Activated CD8-positive, alpha-beta memory T cell treated with anti-CD3 and anti-CD28 coated beads, Interleukin-2, amount 50 U/mL, for 1 hour (primary cell): Measurements from ENCODE around the gene CCNF.
A peak's percentile ranks its signal among the peaks of the same experiment; 100 is the strongest.
"Not testable (repeated sequence)": the region's sequence is repeated elsewhere in the genome, so short reads cannot be mapped to it uniquely, and the experiment has no call there.

Source experiments
- DNase-seq: peaks from one replicate; pipeline ENCODE4 v3.0.0-alpha.2; 2020; ENCODE audit errors: extremely low read depth

Gene CCNF

GRCh38 chr16:2429034-2429770, at the start of gene CCNF:
Gene CCNF (plus strand): TSS chr16:2429447. CDS start chr16:2429482, 35 bp downstream.
- peak; percentile 87 for DNase-seq

- DNase-seq: no peak
These were observed 45.7 kb upstream of the CCNF start for GRCh38 chr16:2383501-2383900.

- no peak for DNase-seq
These were observed 44.8 kb upstream of the CCNF start for GRCh38 chr16:2384426-2384825.

GRCh38 chr16:2385190-2385836, 43.9 kb upstream of the CCNF start:
- DNase-seq: no peak

GRCh38 chr16:2385982-2386381, 43.3 kb upstream of the CCNF start:
- DNase-seq: not testable (repeated sequence)

- no peak for DNase-seq
These were observed 42.3 kb upstream of the CCNF start for GRCh38 chr16:2386990-2387389.

- no peak for DNase-seq
These were observed 40.9 kb upstream of the CCNF start for GRCh38 chr16:2388139-2388874.

- no peak for DNase-seq
These were observed 40.3 kb upstream of the CCNF start for GRCh38 chr16:2388875-2389433.

- no peak for DNase-seq
These were observed 37.2 kb upstream of the CCNF start for GRCh38 chr16:2392025-2392424.

- DNase-seq: no peak
These were observed 30.7 kb upstream of the CCNF start for GRCh38 chr16:2398520-2398919.

- DNase-seq: no peak
These were observed 25.1 kb upstream of the CCNF start for GRCh38 chr16:2404099-2404498.

GRCh38 chr16:2415085-2415484, 14.2 kb upstream of the CCNF start:
- DNase-seq: no peak

GRCh38 chr16:2420035-2420434, 9.2 kb upstream of the CCNF start:
- no peak for DNase-seq

- DNase-seq: no peak
These were observed 7.0 kb upstream of the CCNF start for GRCh38 chr16:2422123-2422867.

GRCh38 chr16:2424061-2425007, 4.9 kb upstream of the CCNF start:
- no peak for DNase-seq

GRCh38 chr16:2425008-2425518, 4.2 kb upstream of the CCNF start:
- DNase-seq: no peak

- DNase-seq: no peak
These were observed 3.3 kb upstream of the CCNF start for GRCh38 chr16:2425825-2426430.

- DNase-seq: no peak
These were observed 2.3 kb upstream of the CCNF start for GRCh38 chr16:2426941-2427361.

- no peak for DNase-seq
These were observed 1.7 kb upstream of the CCNF start for GRCh38 chr16:2427526-2427925.
